22Rv1 (cell line): Measurements from ENCODE around the gene KRT84.

Source experiments
- CTCF ChIP-seq: fragments of 450-650 bp; IDR thresholded peaks from 2 replicates; pipeline ENCODE4 v1.5.1; 2017; ENCODE audit warnings: mild to moderate bottlenecking
- ZFX ChIP-seq: fragments of 450-650 bp; IDR thresholded peaks from 2 replicates; pipeline ENCODE4 v1.6.1; 2017; ENCODE audit warnings: antibody characterized with exemption, borderline replicate concordance

DNA sequence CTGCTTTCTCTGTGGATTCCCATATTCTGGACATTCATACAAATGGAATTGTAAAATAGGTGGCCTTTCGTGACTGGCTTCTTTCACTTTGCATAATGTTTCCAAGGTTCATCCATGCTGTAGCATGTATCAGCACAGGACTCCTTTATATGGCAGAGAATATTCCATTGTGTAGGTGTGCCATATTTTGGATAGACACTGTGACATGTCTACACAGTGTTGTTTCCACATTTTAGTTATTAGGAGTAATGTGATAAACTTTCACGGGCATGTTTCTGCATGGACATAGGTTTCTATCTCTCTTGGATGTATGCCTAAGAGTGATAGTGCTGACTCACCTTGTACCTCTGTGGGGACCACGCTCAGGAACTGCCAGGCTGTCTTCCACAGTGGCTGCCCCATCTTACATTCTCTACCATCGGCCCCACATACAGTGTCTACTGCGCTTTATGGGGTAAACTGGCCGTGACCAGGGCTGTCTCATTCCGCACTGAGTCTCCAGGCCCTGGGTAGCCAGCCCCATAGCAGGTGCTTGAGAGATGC is 7.1 kb upstream of the KRT84 start:
- TF ChIP-seq CTCF (no peak), ZFX (no peak)
